HG02763 (cell line): ENCODE results near the gene CIITA.

Experiments
- ATAC-seq: cut with Tn5 transposase; IDR thresholded peaks from one replicate; pipeline ENCODE4 v1.9.1; 2021; ENCODE audit warnings: mild to moderate bottlenecking, moderate library complexity; ENCODE audit not compliant: unreplicated experiment

CIITA gene

GRCh38 chr16:10851512-10851911, 25.5 kb upstream of the CIITA start:
- ATAC-seq: no peak

GRCh38 chr16:10852286-10852685, 24.7 kb upstream of the CIITA start:
- ATAC-seq: no peak

- no peak for ATAC-seq
These were observed 24.1 kb upstream of the CIITA start for GRCh38 chr16:10852948-10853347.

- no peak for ATAC-seq
These were observed 21.0 kb upstream of the CIITA start for GRCh38 chr16:10856042-10856441.

- ATAC-seq: no peak
These were observed 18.8 kb upstream of the CIITA start for GRCh38 chr16:10858203-10858602.

- ATAC-seq: no peak
These were observed 18.0 kb upstream of the CIITA start for GRCh38 chr16:10859020-10859419.

- no peak for ATAC-seq
These were observed 17.3 kb upstream of the CIITA start for GRCh38 chr16:10859658-10860057.

- no peak for ATAC-seq
These were observed 14.6 kb upstream of the CIITA start for GRCh38 chr16:10862438-10862837.

- ATAC-seq: no peak
These were observed 10.7 kb upstream of the CIITA start for GRCh38 chr16:10865991-10866966.

- ATAC-seq: no peak
These were observed 9.8 kb upstream of the CIITA start for GRCh38 chr16:10867199-10867598.

- no peak for ATAC-seq
These were observed 8.9 kb upstream of the CIITA start for GRCh38 chr16:10868104-10868595.

GRCh38 chr16:10868596-10869469, 8.2 kb upstream of the CIITA start:
- ATAC-seq: peak; percentile 41

GRCh38 chr16:10870137-10870776, 6.7 kb upstream of the CIITA start:
- no peak for ATAC-seq

- no peak for ATAC-seq
These were observed 6.2 kb upstream of the CIITA start for GRCh38 chr16:10870808-10871156.

GRCh38 chr16:10871157-10871991, 5.6 kb upstream of the CIITA start:
- ATAC-seq: peak; percentile 48

GRCh38 chr16:10876315-10876714, 687 bp upstream of the CIITA start:
- no peak for ATAC-seq

GRCh38 chr16:10877472-10877946, 507 bp downstream of the CIITA start:
- no peak for ATAC-seq

GRCh38 chr16:10878328-10878643, 1.3 kb downstream of the CIITA start:
- no peak for ATAC-seq

GRCh38 chr16:10878644-10879501, 1.9 kb downstream of the CIITA start:
- no peak for ATAC-seq
